Adrenal gland (tissue), 12 donors: ENCODE measurements around the gene FGF21. TPM values are rescaled to one million over a fixed set of nuclear protein-coding genes. Genes with fewer than 3 reads are reported as not detected.

Experiments
- DNase-seq, 7 donors: peaks; one replicate each; pipeline ENCODE4 v3.0.0-alpha.2; 2019 to 2020
- H3K27ac ChIP-seq, 5 donors: fragments of 200-600 bp; sonication (generic) in 4 of 5; 1 replicate in 3 of 5; 2 replicates in 2 of 5; pipeline versions ENCODE4 v1.5.1 to v1.8.0; 2016 to 2020; ENCODE audit warnings: mild to moderate bottlenecking in 1 of 5
- H3K27me3 ChIP-seq: fragments of 200-600 bp; 2 replicates; pipeline ENCODE4 v1.8.0; 2021
- H3K36me3 ChIP-seq, 2 donors: fragments of 200-600 bp; replicated peaks in 1 of 2; 1 replicate in 1 of 2; 2 replicates in 1 of 2; pipeline versions ENCODE4 v1.5.1 to v1.8.0; 2018 to 2022
- H3K4me1 ChIP-seq, 2 donors: fragments of 200-600 bp; replicated peaks in 1 of 2; 1 replicate in 1 of 2; 2 replicates in 1 of 2; pipeline versions ENCODE4 v1.5.1 to v1.8.0; 2018 to 2021
- H3K4me3 ChIP-seq, 4 donors: fragments of 200-600 bp; sonication (generic) in 3 of 4; one replicate each; pipeline ENCODE4 v1.5.1; 2016 to 2018
- H3K9me3 ChIP-seq, 3 donors: fragments of 200-600 bp; sonication (generic) in 1 of 3; replicated peaks in 1 of 3; 1 replicate in 2 of 3; 2 replicates in 1 of 3; pipeline versions ENCODE4 v1.5.1 to v1.8.0; 2016 to 2021
- CTCF ChIP-seq, 6 experiments: fragments of 450-650 bp in 4 of 6; fragments of 200-600 bp in 2 of 6; sonication (generic) in 1 of 6; IDR thresholded peaks; 1 replicate in 5 of 6; 2 replicates in 1 of 6; pipeline versions ENCODE4 v1.5.1 to v1.8.0; 2016 to 2021; ENCODE audit warnings: antibody characterized with exemption in 6 of 6, mild to moderate bottlenecking in 2 of 6, moderate library complexity in 1 of 6
- POLR2A ChIP-seq, 2 donors: fragments of 450-650 bp; IDR thresholded peaks; one replicate each; pipeline ENCODE4 v1.6.1; 2017; ENCODE audit warnings: antibody characterized with exemption in 2 of 2, mild to moderate bottlenecking in 2 of 2, moderate library complexity in 1 of 2
- WGBS, 4 donors: extraction: QIAGEN DNeasy Blood & Tissue Kit in 2 of 4; methylation state at CpG; one replicate each; pipeline versions ENCODE4 v1.1.5 to v1.1.7; 2013 to 2017; 5-methylcytosine and 5-hydroxymethylcytosine counted together
- intact Hi-C, 2 donors: fragments of 100-400 bp; cut with DNase I; formaldehyde crosslinking; loops; one replicate each; pipeline versions ENCODE4 v1.14.1 to v1.15.0; 2022 to 2023
- polyA plus RNA-seq, 3 donors: library from polyadenylated mRNA; stranded (reverse); fragments of 200-250 nt in 2 of 3; fragments of 350-450 nt in 1 of 3; fragmentation: Illumina TruSeq in 1 of 3; extraction: RNeasy Lipid Tissue Mini Kit (QIAGEN cat#74804) in 1 of 3; gene quantifications; one replicate each; pipeline ENCODE4 v1.2.3, GENCODE V29; 2013 to 2014
- total RNA-seq, 9 donors: library from RNA; depleted of rRNA in 4 of 9; stranded (reverse); fragments of >200 nt in 4 of 9; fragments of 120-200 nt in 1 of 9; fragmentation: NEBNext Ultra II Directional in 1 of 9; extraction: Animal tissue kit (Norgen Biotek cat#: 25700) in 1 of 9; gene quantifications; one replicate each; pipeline versions ENCODE4 v1.1.0 to v1.2.4, GENCODE V29; 2013 to 2023
- donor health status: healthy with polysubstance abuse.
- donor health status: Bipolar disorder and iron deficiency.
- donor health status: DM: yes; HTN: yes; CAD: no.
- donor health status: DM: no; HTN: no; CAD: no.
- donor health status: DM: no; HTN: no; CAD: no.
- donor health status: DM: yes; HTN: yes; CAD: no.

Gene FGF21
- total and polyA plus RNA-seq, 12 donors = not detected

GRCh38 chr19:48742096-48742495, 13.2 kb upstream of the FGF21 start:
- Histone ChIP-seq H3K4me1 (peaks cover 25% of the 10 kb centered on the region in 2 donors), H3K4me3 (no peak overlapping the region), H3K9me3 (no peaks in the 10 kb centered on the region), H3K27me3 (no peaks in the 10 kb centered on the region), H3K36me3 (no peaks in the 10 kb centered on the region), H3K27ac (peak overlapping the region in 2 of 5 donors; percentile 86 to 93)
- WGBS, 4 donors = 90 to 94% (median 92%) methylated on average over 11 of the region's 11 CpGs
- TF ChIP-seq CTCF (IDR thresholded peaks at IDR 0.05) (no peak), POLR2A (IDR thresholded peaks at IDR 0.05) (no peak)
- intact Hi-C loops = no loop called here
- no peak for DNase-seq

- H3K4me1 ChIP-seq = peaks cover 9 to 13% of the 10 kb centered on the region in 2 donors
- intact Hi-C loops = no loop called here
- H3K9me3 ChIP-seq = no peaks in the 10 kb centered on the region
- no peaks in the 10 kb centered on the region for H3K27me3 ChIP-seq
- 31 to 37% (median 35%) methylated on average over 27 to 33 of the region's 33 CpGs for WGBS, 4 donors
- peak; percentile 67 to 86 (median 77) for DNase-seq
- no peak overlapping the region for H3K4me3 ChIP-seq
- TF ChIP-seq CTCF (IDR thresholded peaks at IDR 0.05) (no peak), POLR2A (IDR thresholded peaks at IDR 0.05) (no peak)
- no peaks in the 10 kb centered on the region for H3K36me3 ChIP-seq
- H3K27ac ChIP-seq = peak overlapping the region in 2 of 5 donors; percentile 9 to 48
Measured at GRCh38 chr19:48745208-48745995, 9.9 kb upstream of the FGF21 start.

GRCh38 chr19:48746110-48746509, 9.2 kb upstream of the FGF21 start:
- H3K27ac ChIP-seq = peak overlapping the region in 1 of 5 donors; percentile 88
- H3K4me3 ChIP-seq = no peak overlapping the region
- H3K36me3 ChIP-seq = no peaks in the 10 kb centered on the region
- 72 to 76% (median 75%) methylated on average over 8 of the region's 8 CpGs for WGBS, 4 donors
- TF ChIP-seq CTCF (IDR thresholded peaks at IDR 0.05) (no peak), POLR2A (IDR thresholded peaks at IDR 0.05) (no peak)
- no peaks in the 10 kb centered on the region for H3K9me3 ChIP-seq
- H3K4me1 ChIP-seq = peaks cover 3 to 8% of the 10 kb centered on the region in 2 donors
- H3K27me3 ChIP-seq = no peaks in the 10 kb centered on the region
- intact Hi-C loops = no loop called here
- DNase-seq = no peak

GRCh38 chr19:48746738-48747575, 8.4 kb upstream of the FGF21 start, which contains the start of gene IZUMO1:
Gene IZUMO1, minus strand, starts transcription at chr19:48746909. Its CDS starts 1,050 bp downstream, at chr19:48745859.
- intact Hi-C loops = no loop called here
- DNase-seq = peak; percentile 76 to 95 (median 88)
- Histone ChIP-seq H3K27ac (peak within 1 kb of the TSS in 4 of 5 donors; percentile 58 to 88 (median 72)), H3K9me3 (no peaks in the 10 kb centered on the region), H3K4me1 (peaks cover 0 to 7% of the 10 kb centered on the region in 2 donors), H3K4me3 (peak within 1 kb of the TSS in 2 of 4 donors; percentile 21 to 52), H3K36me3 (no peaks in the 10 kb centered on the region), H3K27me3 (no peaks in the 10 kb centered on the region)
- WGBS, 4 donors = 10 to 23% (median 16%) methylated on average over 21 to 31 of the region's 31 CpGs
- TF ChIP-seq CTCF (IDR thresholded peaks at IDR 0.05) = no peak
- TF ChIP-seq POLR2A (IDR thresholded peaks at IDR 0.05) = peak in 1 of 2 donors; percentile 28
